ENCODE results near the gene NFX1. TPM values are rescaled to one million over a fixed set of nuclear protein-coding genes. Genes with fewer than 3 reads are reported as not detected.

NFX1 gene
- total and polyA plus RNA-seq, 10 of the 15 experiments (the other 5 are each of a cell fraction or from before 2014, with no cell fraction given) = 11.9 to 45.1 (median 36.1) TPM

DNA sequence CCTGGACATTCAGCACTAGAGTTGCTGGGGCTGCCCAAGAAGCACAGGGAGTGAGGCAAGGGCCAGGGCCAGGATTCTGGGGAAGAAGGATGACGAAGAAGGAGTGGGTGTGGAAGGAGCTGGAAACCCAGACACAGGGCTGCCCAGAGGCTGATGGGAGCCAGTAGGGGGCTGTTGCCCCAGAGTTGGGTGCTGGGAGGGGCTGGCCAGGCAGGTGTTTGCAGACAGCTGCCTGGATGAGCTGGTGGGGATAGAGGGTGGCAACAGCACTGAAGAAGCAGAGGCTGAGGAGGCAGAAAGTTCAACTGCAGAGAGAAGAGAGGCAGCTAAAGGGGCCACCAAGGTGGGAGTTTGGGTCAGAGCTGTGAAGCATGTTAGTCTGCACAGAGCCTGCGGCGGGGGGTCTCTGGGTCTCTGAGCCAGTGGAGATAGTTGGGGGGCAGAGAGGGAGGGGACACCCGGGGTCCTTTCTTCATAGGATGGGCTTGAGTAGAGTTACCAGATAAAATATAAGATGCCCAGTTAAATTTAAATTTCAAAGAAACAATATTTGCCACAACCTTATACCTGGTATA lies 114.6 kb downstream of the NFX1 start (continued):
- TF ChIP-seq, protein P1, sequence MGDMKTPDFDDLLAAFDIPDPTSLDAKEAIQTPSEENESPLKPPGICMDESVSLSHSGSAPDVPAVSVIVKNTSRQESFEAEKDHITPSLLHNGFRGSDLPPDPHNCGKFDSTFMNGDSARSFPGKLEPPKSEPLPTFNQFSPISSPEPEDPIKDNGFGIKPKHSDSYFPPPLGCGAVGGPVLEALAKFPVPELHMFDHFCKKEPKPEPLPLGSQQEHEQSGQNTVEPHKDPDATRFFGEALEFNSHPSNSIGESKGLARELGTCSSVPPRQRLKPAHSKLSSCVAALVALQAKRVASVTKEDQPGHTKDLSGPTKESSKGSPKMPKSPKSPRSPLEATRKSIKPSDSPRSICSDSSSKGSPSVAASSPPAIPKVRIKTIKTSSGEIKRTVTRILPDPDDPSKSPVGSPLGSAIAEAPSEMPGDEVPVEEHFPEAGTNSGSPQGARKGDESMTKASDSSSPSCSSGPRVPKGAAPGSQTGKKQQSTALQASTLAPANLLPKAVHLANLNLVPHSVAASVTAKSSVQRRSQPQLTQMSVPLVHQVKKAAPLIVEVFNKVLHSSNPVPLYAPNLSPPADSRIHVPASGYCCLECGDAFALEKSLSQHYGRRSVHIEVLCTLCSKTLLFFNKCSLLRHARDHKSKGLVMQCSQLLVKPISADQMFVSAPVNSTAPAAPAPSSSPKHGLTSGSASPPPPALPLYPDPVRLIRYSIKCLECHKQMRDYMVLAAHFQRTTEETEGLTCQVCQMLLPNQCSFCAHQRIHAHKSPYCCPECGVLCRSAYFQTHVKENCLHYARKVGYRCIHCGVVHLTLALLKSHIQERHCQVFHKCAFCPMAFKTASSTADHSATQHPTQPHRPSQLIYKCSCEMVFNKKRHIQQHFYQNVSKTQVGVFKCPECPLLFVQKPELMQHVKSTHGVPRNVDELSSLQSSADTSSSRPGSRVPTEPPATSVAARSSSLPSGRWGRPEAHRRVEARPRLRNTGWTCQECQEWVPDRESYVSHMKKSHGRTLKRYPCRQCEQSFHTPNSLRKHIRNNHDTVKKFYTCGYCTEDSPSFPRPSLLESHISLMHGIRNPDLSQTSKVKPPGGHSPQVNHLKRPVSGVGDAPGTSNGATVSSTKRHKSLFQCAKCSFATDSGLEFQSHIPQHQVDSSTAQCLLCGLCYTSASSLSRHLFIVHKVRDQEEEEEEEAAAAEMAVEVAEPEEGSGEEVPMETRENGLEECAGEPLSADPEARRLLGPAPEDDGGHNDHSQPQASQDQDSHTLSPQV (IDR thresholded peaks at IDR 0.05) = no peak
- TF ChIP-seq BCL11A (IDR thresholded peaks at IDR 0.05; ENCODE audit: low read depth, low read length) = no peak
- no peak for TF ChIP-seq RELA (IDR thresholded peaks at IDR 0.05; ENCODE audit: borderline replicate concordance, partially characterized antibody)
- no peak for TF ChIP-seq TCF7 (IDR thresholded peaks at IDR 0.05; ENCODE audit: borderline replicate concordance)
- TF ChIP-seq, protein P2, sequence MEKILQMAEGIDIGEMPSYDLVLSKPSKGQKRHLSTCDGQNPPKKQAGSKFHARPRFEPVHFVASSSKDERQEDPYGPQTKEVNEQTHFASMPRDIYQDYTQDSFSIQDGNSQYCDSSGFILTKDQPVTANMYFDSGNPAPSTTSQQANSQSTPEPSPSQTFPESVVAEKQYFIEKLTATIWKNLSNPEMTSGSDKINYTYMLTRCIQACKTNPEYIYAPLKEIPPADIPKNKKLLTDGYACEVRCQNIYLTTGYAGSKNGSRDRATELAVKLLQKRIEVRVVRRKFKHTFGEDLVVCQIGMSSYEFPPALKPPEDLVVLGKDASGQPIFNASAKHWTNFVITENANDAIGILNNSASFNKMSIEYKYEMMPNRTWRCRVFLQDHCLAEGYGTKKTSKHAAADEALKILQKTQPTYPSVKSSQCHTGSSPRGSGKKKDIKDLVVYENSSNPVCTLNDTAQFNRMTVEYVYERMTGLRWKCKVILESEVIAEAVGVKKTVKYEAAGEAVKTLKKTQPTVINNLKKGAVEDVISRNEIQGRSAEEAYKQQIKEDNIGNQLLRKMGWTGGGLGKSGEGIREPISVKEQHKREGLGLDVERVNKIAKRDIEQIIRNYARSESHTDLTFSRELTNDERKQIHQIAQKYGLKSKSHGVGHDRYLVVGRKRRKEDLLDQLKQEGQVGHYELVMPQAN (conservative IDR thresholded peaks at IDR 0.05) = no peak
- no peak for TF ChIP-seq FOXK2 (IDR thresholded peaks at IDR 0.05)

DNA sequence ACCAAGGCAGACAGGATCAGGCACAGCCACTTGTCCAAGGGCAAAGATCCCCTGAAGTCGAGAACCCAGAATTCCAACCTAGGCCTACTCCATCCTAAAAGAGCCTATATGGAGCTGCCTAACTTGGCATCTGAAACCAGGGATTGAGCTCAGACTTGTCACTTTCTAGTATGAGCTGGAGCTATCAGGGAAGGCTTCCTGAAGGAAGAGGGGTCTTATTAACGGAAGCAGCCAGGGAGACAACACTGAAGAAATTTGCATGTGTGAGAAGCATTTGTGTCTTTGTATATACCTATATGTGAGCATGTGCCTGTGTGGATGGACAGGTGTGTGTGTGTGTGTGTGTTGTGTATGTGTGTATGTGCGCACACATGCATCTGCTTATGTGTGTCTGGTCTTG lies 116.7 kb downstream of the NFX1 start:
- H3K4me3 ChIP-seq = no peak overlapping the region
- H3K9ac ChIP-seq (ENCODE audit: control insufficient read depth, insufficient read depth, low read length) = no peak overlapping the region
- no peak for ATAC-seq
- H3K4me1 ChIP-seq (ENCODE audit: control insufficient read depth, insufficient read depth, low read length) = no peaks in the 10 kb centered on the region
- ChIA-PET SMC1A (ENCODE audit: uncharacterized antibody, unreplicated experiment) (no interaction called here), RAD21 (ENCODE audit: unreplicated experiment) (interaction anchor here (0.6 to 1.0 kb wide), 2 partner anchors 43 to 46 kb away, joined by 3 read pairs; no protein-coding TSS in a partner anchor), POLR2A (no interaction called here), CTCF (interaction anchor here (1.4 to 2.5 kb wide), 3 partner anchors 31 to 60 kb away, joined by 5 to 7 read pairs (median 7); no protein-coding TSS in a partner anchor)
- no TSS peak for BruUV-seq (replicated peaks)
- H3K27ac ChIP-seq (ENCODE audit: control insufficient read depth, insufficient read depth) = no peak overlapping the region
- H3K36me3 ChIP-seq (ENCODE audit: control insufficient read depth in 2 of 2, insufficient read depth in 2 of 2, low read length in 1 of 2) = no peaks in the 10 kb centered on the region
- WGBS (ENCODE audit: insufficient coverage, insufficient replicate concordance, low lambda C conversion rate, missing lambda C conversion rate) = 60% methylated on average over 3 of the region's 3 CpGs
- intact Hi-C loops (cut with micrococcal nuclease; ENCODE audit: unreplicated experiment) = no loop called here
- H3K9me3 ChIP-seq (replicated peaks; ENCODE audit: control insufficient read depth, insufficient read depth, low read length) = no peaks in the 10 kb centered on the region
- no peaks in the 10 kb centered on the region for H3K27me3 ChIP-seq (replicated peaks in 1 of 2; ENCODE audit: control insufficient read depth in 2 of 2, insufficient read depth in 2 of 2, low read length in 1 of 2)
- in situ Hi-C loops (cut with MboI) = no loop called here
- no peaks in the 10 kb centered on the region for H3K79me2 ChIP-seq (ENCODE audit: control insufficient read depth, insufficient read depth, low read length)
- no peaks in the 10 kb centered on the region for H4K20me1 ChIP-seq (ENCODE audit: control insufficient read depth, insufficient read depth)
- H2AFZ ChIP-seq (ENCODE audit: control insufficient read depth, low read depth, low read length) = no peak overlapping the region
- DNase-seq (ENCODE audit: low read depth, low spot score) = no peak
- no peak overlapping the region for H3K4me2 ChIP-seq (ENCODE audit: control insufficient read depth, insufficient read depth)
- FAIRE-seq = no peak
- TF ChIP-seq, protein P3, sequence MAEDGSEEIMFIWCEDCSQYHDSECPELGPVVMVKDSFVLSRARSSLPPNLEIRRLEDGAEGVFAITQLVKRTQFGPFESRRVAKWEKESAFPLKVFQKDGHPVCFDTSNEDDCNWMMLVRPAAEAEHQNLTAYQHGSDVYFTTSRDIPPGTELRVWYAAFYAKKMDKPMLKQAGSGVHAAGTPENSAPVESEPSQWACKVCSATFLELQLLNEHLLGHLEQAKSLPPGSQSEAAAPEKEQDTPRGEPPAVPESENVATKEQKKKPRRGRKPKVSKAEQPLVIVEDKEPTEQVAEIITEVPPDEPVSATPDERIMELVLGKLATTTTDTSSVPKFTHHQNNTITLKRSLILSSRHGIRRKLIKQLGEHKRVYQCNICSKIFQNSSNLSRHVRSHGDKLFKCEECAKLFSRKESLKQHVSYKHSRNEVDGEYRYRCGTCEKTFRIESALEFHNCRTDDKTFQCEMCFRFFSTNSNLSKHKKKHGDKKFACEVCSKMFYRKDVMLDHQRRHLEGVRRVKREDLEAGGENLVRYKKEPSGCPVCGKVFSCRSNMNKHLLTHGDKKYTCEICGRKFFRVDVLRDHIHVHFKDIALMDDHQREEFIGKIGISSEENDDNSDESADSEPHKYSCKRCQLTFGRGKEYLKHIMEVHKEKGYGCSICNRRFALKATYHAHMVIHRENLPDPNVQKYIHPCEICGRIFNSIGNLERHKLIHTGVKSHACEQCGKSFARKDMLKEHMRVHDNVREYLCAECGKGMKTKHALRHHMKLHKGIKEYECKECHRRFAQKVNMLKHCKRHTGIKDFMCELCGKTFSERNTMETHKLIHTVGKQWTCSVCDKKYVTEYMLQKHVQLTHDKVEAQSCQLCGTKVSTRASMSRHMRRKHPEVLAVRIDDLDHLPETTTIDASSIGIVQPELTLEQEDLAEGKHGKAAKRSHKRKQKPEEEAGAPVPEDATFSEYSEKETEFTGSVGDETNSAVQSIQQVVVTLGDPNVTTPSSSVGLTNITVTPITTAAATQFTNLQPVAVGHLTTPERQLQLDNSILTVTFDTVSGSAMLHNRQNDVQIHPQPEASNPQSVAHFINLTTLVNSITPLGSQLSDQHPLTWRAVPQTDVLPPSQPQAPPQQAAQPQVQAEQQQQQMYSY (CRISPR knock-in tag; IDR thresholded peaks at IDR 0.05) = no peak
- TF ChIP-seq SIN3A (IDR thresholded peaks at IDR 0.05; ENCODE audit: low read depth, low read length) (no peak), SP1 (IDR thresholded peaks at IDR 0.05; ENCODE audit: low read depth, low read length) (no peak), ZNF24 (IDR thresholded peaks at IDR 0.05) (no peak), JUND (IDR thresholded peaks at IDR 0.05; ENCODE audit: low read depth, low read length) (no peak), KAT2A (conservative IDR thresholded peaks at IDR 0.05; ENCODE audit: control insufficient read depth, low read depth, low read length) (no peak)

All from GM12878 (cell line).